ENCODE results near the gene TAOK3.

DNA sequence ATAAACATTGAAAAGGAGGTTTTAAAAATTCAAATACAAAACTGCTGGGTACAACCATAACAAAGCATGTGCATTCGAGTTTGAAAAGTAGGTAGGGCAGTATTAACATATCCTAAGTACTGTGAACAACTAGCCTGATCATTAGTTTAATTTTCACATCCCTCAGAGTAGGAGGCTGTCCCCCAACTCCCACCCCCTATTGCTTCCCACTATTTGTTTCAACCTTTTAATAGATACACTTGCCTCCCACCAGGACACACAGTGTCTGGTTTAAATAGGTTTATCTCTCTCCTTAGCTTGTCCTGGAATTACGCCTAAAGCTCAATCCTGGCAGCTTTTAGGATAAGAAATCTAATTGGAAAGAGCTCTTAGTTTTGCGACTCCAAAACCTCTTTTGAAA is 2.1 kb downstream of the TAOK3 start:
- TF ChIP-seq, protein P1, sequence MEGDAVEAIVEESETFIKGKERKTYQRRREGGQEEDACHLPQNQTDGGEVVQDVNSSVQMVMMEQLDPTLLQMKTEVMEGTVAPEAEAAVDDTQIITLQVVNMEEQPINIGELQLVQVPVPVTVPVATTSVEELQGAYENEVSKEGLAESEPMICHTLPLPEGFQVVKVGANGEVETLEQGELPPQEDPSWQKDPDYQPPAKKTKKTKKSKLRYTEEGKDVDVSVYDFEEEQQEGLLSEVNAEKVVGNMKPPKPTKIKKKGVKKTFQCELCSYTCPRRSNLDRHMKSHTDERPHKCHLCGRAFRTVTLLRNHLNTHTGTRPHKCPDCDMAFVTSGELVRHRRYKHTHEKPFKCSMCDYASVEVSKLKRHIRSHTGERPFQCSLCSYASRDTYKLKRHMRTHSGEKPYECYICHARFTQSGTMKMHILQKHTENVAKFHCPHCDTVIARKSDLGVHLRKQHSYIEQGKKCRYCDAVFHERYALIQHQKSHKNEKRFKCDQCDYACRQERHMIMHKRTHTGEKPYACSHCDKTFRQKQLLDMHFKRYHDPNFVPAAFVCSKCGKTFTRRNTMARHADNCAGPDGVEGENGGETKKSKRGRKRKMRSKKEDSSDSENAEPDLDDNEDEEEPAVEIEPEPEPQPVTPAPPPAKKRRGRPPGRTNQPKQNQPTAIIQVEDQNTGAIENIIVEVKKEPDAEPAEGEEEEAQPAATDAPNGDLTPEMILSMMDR (IDR thresholded peaks at IDR 0.05), result no peak
- no peak for TF ChIP-seq POLR2A (IDR thresholded peaks at IDR 0.05)
